Head of caudate nucleus (tissue), 42 donors: ENCODE results near the gene SPRYD4.
A peak's percentile ranks its signal among the peaks of the same experiment; 100 is the strongest.
"Not testable (repeated sequence)": the region's sequence is repeated elsewhere in the genome, so short reads cannot be mapped to it uniquely, and the experiment has no call there.

Source experiments
- DNase-seq, 42 donors: peaks; one replicate each; pipeline versions ENCODE4 v3.0.0 to v3.0.0-alpha.2; 2020 to 2021; ENCODE audit warnings: mixed read lengths in 7 of 42
- intact Hi-C: fragments of 100-400 bp; cut with DNase I; formaldehyde crosslinking; loops from one replicate; pipeline ENCODE4 v1.15.0; 2022

SPRYD4 gene

DNA sequence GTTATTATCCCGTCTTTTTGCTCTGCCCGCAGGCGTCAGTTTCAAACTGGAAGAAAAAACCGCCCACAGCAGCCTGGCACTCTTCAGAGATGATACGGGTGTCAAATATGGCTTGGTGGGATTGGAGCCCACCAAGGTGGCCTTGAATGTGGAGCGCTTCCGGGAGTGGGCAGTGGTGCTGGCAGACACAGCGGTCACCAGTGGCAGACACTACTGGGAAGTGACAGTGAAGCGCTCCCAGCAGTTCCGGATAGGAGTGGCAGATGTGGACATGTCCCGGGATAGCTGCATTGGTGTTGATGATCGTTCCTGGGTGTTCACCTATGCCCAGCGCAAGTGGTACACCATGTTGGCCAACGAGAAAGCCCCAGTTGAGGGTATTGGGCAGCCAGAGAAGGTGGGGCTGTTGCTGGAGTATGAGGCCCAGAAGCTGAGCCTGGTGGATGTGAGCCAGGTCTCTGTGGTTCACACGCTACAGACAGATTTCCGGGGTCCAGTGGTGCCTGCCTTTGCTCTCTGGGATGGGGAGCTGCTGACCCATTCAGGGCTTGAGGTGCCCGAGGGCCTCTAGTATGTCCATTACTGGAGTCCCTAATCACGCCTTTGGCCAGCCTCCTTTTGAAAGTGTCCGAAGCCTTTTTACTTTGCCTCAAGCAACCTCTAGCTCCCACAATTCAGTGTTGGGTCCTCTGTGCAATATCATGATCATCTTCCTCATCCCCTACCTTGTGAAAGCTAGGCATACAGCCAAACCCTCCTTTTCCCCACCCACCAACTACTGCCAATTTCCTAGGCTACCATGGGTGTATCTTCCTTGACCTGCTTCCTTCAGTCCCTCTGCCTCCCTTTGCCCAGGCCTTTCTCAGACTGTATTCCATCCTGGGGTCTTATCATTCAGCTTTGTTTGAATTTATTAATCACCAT, 891 bp downstream of the SPRYD4 start:
- DNase-seq = peak in 35 of 42 donors; percentile 7 to 57 (median 24)
- intact Hi-C loops = loop anchor here (5.0 kb wide), 1 partner anchor 137 kb away; the partner anchor contains the start of gene PAN2

DNA sequence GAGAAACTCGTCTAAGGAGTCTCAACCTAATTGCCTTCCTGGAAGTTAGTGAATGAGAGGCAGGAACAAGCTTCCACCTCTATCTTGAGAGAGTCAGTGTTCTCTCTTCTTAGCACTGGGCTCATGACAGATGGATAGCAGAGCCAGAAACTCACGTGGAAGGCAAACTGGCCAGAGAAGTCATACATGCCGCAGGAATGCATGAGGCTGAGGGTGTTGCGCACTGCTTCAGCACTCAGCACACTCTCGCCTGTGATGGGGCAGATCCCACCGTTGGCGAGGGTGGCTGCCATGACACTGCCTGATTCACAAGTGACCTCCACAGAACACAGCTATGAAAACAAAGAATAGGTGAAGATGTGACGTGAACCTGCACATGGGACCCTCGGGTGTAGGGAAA, 6.0 kb downstream of the SPRYD4 start:
- intact Hi-C loops = no loop called here
- no peak for DNase-seq

DNA sequence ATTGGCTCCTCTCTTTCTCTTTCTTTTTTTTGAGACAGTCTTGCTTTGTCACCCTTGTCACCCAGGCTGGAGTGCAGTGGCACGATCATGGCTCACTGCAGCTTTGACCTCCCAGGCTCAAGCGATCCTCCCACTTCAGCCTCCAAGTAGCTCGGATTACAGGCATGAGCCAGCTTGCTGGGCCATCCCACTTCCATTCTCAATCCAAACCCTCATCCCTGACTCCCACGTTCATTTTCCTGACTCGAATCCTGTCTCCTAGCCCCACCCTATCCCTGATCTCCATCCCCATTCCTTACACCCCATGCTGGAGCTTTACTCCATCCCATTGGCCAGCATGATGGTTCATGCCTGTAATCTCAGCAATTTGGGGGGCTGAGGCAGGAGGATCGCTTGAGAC, 7.8 kb downstream of the SPRYD4 start:
- intact Hi-C loops = no loop called here
- no peak for DNase-seq

DNA sequence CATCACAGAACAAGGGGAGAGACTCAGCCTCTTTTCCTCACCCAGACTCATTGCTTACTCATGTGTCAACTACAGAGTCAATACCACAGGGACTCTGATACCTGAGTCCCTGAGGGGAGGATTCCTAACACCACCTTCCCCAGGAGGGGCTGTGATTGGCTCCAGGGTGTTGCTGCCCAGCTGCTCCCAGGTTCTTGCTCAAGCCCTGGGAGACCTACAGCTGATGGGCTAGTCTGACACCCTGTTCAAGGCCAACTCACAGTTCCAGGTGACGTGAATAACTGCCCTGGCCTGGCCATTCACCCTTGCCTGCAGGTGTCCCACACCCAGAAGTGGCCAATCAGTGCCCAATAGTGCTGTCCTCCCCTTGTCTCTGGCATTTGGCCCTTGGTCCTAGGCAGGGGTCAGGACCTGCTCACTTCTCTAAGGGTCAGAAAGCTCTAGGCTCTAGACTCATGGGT, 8.6 kb downstream of the SPRYD4 start:
- intact Hi-C loops = no loop called here
- DNase-seq = no peak

DNA sequence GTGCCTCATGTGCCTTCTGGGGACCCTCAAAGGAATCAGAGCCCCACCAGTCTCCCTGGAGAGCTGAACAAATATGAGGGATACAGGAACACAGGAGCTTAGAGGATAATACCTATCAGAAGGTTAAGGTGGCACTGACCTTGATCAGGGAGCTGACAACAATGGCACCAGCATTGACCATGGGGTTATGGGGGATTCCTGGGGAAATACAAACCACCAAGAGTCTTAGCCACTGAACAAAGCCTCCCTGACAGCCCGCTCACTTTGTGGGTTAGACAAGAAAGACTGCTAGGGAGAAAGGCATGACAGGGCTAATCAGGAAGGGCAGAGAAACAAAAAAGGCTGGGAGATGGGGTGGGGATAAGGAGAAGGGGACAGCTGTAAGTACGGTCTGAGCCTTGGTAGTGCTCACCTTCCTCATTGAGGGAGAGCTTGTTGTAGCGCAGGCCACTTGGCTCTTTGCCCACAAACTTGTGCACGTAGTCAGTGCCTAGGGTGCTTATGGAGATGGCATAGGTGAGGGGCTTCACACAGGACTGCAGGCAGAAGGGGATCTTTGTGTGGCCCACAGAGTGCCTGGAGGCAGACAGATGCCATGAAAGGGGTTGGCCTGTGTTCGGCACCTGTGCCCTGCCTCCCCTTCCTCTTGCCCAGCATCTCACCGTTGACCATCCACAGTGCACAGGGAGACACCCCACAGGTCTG, 9.3 kb downstream of the SPRYD4 start:
- DNase-seq = no peak
- intact Hi-C loops = no loop called here

DNA sequence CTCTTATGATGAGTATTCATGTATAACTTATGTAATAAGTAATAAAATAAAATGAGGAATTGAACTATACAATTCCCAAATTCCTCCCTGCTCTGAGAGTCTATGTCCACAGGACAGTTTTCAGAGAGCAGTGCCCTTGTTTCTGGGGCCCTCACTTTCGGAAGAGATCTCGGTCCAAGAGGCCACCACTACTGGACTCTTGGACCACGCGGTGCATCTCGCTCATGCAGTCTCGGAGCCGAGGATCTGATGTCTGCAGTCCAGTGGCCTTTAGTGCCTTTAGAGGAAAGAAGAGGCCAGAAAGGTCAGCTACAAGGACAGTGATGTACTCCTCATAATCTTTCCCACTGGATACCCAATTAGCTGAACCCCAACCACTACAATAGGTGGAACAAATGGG, 11.2 kb downstream of the SPRYD4 start:
- intact Hi-C loops = no loop called here
- no peak for DNase-seq

DNA sequence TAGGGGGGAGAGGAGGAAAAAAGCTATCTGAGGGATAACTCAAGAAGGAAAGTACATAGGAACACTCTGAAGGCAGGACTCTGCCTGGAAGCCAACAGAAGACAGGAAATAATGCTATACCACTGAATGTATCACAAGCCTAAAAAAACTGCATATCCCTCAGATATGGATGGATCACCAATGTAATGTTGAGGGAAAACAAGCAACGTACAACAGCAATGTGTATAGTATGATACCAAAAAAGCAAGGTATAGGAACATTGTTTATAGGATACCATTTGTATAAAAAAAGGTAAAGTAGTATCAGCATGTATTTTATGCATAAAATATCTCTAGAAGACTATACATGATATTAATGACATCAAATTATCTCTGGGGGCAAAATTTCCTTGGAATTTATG, 16.2 kb downstream of the SPRYD4 start:
- DNase-seq = no peak
- intact Hi-C loops = no loop called here

DNA sequence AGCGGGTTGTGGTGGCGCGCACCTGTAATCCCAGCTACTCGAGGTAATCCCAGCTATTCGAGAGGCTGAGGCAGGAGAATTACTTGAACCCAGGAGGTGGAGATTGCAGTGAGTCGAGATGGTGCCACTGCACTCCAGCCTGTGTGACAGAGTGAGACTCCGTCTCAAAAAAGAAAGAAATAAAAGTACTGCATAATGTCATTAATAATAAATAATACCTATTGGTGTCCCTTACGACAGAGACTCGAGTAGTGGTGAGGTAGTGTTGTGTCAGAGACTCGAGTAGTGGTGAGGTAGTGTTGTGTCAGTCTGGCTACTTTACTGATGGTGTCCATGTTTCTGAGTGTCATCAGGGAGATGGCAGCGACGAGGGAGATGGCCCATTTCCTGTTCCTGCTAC, 18.3 kb downstream of the SPRYD4 start:
- intact Hi-C loops = no loop called here
- no peak for DNase-seq

DNA sequence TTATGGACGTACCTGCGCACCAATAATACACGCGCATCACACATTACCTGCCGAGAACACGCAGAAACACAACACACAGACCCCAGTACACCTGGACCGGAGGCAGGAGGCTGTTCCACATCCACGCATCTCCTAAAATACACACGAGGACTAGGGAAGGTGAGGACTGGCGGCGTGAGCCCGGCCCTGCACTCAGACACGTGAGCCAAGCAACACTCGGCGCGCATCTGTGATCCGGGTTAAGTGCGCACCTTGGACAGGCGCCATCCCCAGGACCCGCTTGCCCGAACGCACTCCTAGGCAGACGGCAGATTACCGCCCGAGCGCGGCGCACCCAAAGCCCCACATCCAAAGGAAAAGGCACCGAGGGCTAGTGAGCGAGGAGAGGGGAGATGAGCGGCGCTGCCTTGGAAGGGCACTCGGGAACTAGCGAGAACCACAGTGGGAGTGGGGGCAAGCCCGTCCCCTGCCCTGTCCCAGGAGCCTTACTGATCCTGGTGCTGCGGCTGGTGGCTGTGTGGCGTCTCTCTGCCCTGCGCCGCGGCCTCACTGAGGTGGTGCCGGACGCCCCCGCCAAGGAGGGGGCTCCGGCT, 19.2 kb downstream of the SPRYD4 start:
- intact Hi-C loops = no loop called here
- DNase-seq = peak; percentile 25 to 76 (median 50)

DNA sequence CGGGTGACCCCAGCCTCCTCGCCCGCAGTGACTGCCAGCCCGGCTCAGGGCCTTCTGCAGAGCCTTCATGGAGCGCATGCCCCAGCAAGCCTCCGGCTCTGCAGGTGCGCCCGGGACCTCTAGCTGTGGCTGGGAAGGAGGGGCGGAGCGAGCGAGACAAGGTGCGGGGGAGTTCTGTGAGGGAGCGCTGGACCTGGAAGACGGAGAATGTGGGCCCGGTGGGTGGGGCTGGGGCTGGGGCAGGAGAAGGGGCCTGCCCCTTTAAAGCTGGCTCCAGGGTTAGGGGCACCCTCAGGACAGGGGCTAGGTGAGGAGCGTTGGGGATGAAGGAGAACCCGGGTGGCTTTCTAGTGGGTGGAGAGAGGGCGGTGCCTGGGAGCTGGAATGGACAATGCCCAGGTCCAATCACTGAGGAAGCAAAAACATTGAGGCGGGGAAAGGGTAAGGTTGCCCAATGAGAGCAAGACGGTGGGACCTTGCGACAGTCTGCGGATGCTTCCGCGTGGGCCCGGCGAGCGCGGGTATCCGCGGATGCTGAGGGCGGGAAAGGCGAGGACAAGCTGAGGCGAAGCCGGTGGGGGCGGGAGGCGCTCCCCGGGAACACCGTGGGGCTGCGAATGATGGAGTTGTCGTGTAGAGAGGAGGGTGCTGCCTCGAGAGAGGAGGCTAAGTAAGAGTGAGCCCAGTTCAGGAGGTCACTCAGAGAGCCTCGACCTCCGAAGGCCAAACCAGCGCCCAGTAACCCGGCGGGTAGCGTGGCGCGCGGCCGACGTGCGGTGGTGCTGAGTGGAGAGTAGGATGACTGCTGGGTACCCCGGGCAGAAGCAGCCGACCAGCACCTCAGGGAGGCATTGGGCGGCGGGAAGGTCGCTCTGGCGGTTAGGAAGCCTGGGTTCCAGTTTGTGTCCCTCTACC, 19.9 kb downstream of the SPRYD4 start, which contains the start of gene GLS2:
TSS of gene GLS2 (minus strand) at position 121 of the 915 bp plus-strand sequence. CDS start at position 78, 43 bp downstream.
- intact Hi-C loops = no loop called here
- DNase-seq = peak; percentile 57 to 96 (median 86)

DNA sequence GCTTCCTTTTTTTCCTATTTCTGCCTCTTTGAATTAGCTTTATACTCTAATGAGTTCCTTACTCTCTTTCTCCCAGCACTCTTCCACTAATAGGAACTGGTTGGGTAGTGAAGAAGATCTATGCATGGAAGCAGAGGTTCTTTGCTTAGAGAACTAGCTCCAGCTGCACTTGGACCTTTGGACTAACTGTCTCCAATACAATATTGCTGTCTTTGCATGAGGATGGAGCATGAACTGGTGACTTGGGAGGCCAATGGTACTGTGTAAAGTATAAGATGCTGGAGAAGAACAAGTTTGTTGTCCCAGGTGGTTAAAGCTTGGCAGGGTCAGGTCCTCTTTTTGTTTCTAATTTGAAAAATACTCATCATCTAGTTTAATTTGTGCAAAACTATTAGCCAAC, 22.0 kb downstream of the SPRYD4 start:
- intact Hi-C loops = no loop called here
- DNase-seq = peak in 1 of 42 donors; percentile 5

DNA sequence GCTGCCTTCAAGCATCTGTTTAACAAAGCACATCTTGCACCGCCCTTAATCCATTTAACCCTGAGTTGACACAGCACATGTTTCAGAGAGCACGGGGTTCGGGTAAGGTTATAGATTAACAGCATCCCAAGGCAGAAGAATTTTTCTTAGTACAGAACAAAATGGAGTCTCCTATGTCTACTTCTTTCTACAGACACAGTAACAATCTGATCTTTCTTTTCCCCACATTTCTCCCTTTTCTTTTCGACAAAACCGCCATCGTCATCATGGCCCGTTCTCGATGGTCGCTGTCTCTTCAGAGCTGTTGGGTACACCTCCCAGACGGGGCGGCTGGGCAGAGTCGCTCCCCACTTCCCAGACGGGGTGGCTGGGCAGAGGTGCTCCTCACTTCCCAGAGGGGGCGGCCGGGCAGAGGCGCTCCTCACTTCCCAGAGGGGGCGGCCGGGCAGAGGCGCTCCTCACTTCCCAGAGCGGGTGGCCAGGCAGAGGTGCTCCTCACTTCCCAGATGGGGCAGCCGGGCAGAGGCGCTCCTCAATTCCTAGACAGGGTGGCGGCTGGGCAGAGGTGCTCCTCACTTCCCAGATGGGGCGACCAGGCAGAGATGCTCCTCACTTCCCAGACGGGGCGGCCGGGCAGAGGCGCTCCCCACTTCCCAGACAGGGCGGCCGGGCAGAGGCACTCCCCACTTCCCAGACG, 25.2 kb downstream of the SPRYD4 start:
- intact Hi-C loops = not testable (repeated sequence)
- DNase-seq = peak in 1 of 42 donors; percentile 18

DNA sequence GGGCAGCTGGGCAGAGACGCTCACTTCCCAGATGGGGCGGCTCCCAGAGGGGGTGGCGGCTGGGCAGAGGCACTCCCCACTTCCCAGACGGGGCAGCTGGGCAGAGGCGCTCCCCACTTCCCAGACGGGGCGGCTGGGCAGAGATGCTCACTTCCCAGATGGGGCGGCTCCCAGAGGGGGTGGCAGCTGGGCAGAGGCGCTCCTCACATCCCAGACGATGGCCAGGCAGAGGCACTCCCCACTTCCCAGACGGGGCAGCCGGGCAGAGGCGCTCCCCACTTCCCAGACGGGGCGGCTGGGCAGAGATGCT, 25.7 kb downstream of the SPRYD4 start:
- intact Hi-C loops = not testable (repeated sequence)

DNA sequence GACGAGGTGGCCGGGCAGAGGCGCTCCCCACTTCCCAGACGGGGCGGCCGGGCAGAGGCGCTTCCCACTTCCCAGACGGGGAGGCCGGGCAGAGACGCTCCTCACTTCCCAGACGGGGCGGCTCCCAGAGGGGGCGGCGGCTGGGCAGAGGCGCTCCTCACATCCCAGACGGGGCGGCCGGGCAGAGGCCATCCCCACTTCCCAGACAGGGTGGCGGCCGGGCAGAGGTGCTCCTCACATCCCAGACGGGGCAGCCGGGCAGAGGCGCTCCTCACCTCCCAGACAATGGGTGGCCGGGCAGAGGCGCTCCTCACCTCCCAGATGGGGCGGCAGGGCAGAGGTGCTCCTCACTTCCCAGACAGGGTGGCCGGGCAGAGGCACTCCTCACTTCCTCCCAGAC, 26.1 kb downstream of the SPRYD4 start:
- peak in 1 of 42 donors; percentile 16 for DNase-seq
- intact Hi-C loops = not testable (repeated sequence)

More for the DNA sequence above, 25.7 kb downstream of the SPRYD4 start:
- DNase-seq = not testable (repeated sequence)

DNA sequence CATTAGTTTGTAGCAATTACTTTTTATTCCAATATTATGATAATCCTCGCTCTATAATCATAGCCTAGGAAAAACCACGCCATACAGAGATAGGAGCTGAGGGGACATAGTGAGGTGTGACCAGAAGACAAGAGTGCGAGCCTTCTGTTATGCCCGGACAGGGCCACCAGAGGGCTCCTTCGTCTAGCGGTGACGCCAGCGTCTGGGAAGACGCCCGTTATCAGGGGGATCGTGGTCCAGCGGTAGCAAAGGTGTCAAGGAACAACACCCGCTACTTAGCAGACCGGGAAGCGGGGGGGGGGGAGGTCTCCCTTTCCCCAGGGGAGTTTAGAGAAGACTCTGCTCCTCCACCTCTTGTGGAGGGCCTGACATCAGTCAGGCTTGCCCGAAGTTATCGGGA, 28.3 kb downstream of the SPRYD4 start:
- peak; percentile 10 to 88 (median 70) for DNase-seq
- intact Hi-C loops = not testable (repeated sequence)

DNA sequence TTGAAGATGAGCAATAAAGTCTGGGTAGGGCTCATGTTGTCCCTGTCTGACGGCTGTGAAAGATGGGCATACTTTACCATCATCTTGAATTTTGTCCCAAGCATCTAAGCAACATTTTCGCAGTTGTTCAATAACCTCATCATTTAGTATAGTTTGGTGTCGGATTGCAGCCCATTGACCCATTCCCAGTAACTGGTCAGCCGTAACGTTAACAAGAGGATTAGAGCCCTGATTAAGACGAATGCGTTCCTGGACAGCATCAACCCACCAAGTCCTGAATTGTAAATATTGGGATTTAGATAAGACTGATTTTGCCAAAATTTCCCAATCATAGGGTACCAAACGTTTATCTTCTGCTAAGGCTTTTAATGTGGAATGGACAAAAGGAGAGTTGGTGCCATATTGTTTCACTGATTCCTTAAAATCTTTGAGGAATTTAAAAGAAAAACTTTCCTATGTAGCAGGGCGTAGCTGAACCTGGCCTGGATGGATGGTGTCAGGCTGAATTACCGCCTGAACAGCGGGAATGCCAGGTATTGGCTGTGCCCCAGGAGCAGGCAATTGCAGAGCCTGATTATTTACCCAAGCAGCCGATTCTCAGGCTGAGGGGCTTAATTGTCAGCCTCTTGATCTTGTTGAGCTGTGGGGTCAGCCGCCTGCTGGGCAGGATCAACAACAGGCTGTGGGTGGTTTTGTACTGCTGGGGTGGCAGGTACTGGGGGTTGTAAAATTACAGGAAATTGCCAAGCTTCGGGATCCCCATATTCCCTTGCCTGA, 29.9 kb downstream of the SPRYD4 start:
- intact Hi-C loops, DNase-seq: not testable (repeated sequence)

DNA sequence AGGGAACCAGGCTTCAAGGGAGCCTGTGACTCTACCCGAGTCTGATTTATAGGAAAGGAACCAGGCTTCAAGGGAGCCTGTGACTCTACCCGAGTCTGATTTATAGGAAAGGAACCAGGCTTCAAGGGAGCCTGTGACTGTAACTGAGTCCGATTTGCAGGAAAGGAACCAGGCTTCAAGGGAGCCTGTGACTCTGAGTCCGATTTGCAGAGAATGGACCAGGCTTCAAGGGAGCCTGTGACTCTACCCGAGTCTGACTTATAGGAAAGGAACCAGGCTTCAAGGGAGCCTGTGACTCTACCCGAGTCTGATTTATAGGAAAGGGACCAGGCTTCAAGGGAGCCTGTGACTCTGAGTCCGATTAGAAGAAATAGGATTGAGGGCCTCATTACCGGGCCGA, 31.1 kb downstream of the SPRYD4 start:
- intact Hi-C loops = not testable (repeated sequence)
- DNase-seq = peak in 1 of 42 donors; percentile 1
